ENCODE measurements around the gene PPP1R9A.

GRCh38 chr7:95191795-95192194 lies 284.4 kb downstream of the PPP1R9A start:
- TF ChIP-seq, protein P1, sequence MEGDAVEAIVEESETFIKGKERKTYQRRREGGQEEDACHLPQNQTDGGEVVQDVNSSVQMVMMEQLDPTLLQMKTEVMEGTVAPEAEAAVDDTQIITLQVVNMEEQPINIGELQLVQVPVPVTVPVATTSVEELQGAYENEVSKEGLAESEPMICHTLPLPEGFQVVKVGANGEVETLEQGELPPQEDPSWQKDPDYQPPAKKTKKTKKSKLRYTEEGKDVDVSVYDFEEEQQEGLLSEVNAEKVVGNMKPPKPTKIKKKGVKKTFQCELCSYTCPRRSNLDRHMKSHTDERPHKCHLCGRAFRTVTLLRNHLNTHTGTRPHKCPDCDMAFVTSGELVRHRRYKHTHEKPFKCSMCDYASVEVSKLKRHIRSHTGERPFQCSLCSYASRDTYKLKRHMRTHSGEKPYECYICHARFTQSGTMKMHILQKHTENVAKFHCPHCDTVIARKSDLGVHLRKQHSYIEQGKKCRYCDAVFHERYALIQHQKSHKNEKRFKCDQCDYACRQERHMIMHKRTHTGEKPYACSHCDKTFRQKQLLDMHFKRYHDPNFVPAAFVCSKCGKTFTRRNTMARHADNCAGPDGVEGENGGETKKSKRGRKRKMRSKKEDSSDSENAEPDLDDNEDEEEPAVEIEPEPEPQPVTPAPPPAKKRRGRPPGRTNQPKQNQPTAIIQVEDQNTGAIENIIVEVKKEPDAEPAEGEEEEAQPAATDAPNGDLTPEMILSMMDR (conservative IDR thresholded peaks at IDR 0.05; ENCODE audit: low read depth, low read length) = no peak
- no peak for TF ChIP-seq EZH2 (IDR thresholded peaks at IDR 0.05; ENCODE audit: low read length, unreplicated experiment)
- TF ChIP-seq EZH2phosphoT487 (IDR thresholded peaks at IDR 0.05; ENCODE audit: borderline replicate concordance, low read length) = no peak

Measured in PC-3 (cell line).